Sigmoid colon (tissue), 7 donors: ENCODE results near the gene GJC2. TPM values are rescaled to one million over a fixed set of nuclear protein-coding genes. Genes with fewer than 3 reads are reported as not detected.

ENCODE experiments used
- DNase-seq: peaks from one replicate; pipeline ENCODE4 v3.0.0-alpha.2; 2019
- H3K27ac ChIP-seq, 4 donors: fragments of 200-600 bp; sonication (generic); one replicate each; pipeline ENCODE4 v1.5.1; 2016 to 2019; ENCODE audit warnings: mild to moderate bottlenecking in 1 of 4
- H3K27me3 ChIP-seq, 3 donors: fragments of 200-600 bp; sonication (generic); one replicate each; pipeline ENCODE4 v1.5.1; 2019; ENCODE audit warnings: mild to moderate bottlenecking in 1 of 3
- H3K36me3 ChIP-seq, 4 donors: fragments of 200-600 bp; sonication (generic); one replicate each; pipeline ENCODE4 v1.5.1; 2016 to 2019
- H3K4me1 ChIP-seq, 4 donors: fragments of 200-600 bp; sonication (generic); one replicate each; pipeline ENCODE4 v1.5.1; 2017 to 2019
- H3K4me3 ChIP-seq, 4 donors: fragments of 200-600 bp; sonication (generic); one replicate each; pipeline ENCODE4 v1.5.1; 2017 to 2019; ENCODE audit warnings: mild to moderate bottlenecking in 2 of 4, moderate library complexity in 1 of 4
- H3K9me3 ChIP-seq, 4 donors: fragments of 200-600 bp in 3 of 4; sonication (generic) in 3 of 4; one replicate each; pipeline versions ENCODE4 v1.5.1 to v1.6.1; 2013 to 2019
- CTCF ChIP-seq, 4 experiments: fragments of 450-650 bp in 3 of 4; fragments of 200-600 bp in 1 of 4; IDR thresholded peaks; one replicate each; pipeline ENCODE4 v1.5.1; 2016 to 2019; ENCODE audit warnings: antibody characterized with exemption in 4 of 4, mild to moderate bottlenecking in 3 of 4, moderate library complexity in 2 of 4
- EP300 ChIP-seq, 4 donors: sonication (generic); formaldehyde crosslinking; IDR thresholded peaks; one replicate each; pipeline ENCODE4 v1.6.1; 2017; ENCODE audit warnings: antibody characterized with exemption in 4 of 4
- POLR2A ChIP-seq, 2 donors: fragments of 450-650 bp; IDR thresholded peaks; one replicate each; pipeline ENCODE4 v1.6.1; 2016; ENCODE audit warnings: antibody characterized with exemption in 2 of 2, mild to moderate bottlenecking in 2 of 2, moderate library complexity in 2 of 2
- POLR2AphosphoS5 ChIP-seq, 4 donors: sonication (generic); formaldehyde crosslinking; IDR thresholded peaks; one replicate each; pipeline ENCODE4 v1.6.1; 2017; ENCODE audit warnings: antibody characterized with exemption in 4 of 4
- WGBS, 2 donors: extraction: QIAGEN DNeasy Blood & Tissue Kit; methylation state at CpG; one replicate each; pipeline ENCODE4 v1.1.7; 2013; 5-methylcytosine and 5-hydroxymethylcytosine counted together
- intact Hi-C: fragments of 100-400 bp; cut with DNase I; formaldehyde crosslinking; loops from one replicate; pipeline ENCODE4 v1.15.1; 2023
- polyA plus RNA-seq, 3 donors: library from polyadenylated mRNA; stranded (reverse); fragments of 200-250 nt; gene quantifications; one replicate each; pipeline ENCODE4 v1.2.3, GENCODE V29; 2013
- total RNA-seq, 4 donors: library from RNA; depleted of rRNA; stranded (reverse); fragments of >200 nt; gene quantifications; one replicate each; pipeline ENCODE4 v1.1.0, GENCODE V29; 2016
- donor health status: healthy with polysubstance abuse.
- donor health status: Bipolar disorder and iron deficiency.
- donor health status: healthy.

GJC2 gene
- total and polyA plus RNA-seq, 7 donors = 0.60 to 6.4 (median 4.3) TPM; not detected in 1

- peaks cover 0 to 12% (median 5%) of the 10 kb centered on the region in 4 donors for H3K4me1 ChIP-seq
- no peak for DNase-seq
- TF ChIP-seq CTCF (IDR thresholded peaks at IDR 0.05) = no peak
- TF ChIP-seq POLR2A (IDR thresholded peaks at IDR 0.05) = no peak
- TF ChIP-seq POLR2AphosphoS5 (IDR thresholded peaks at IDR 0.05) = no peak
- no peak for TF ChIP-seq EP300 (IDR thresholded peaks at IDR 0.05)
Observed at GRCh38 chr1:228157729-228158126, 8.0 kb downstream of the GJC2 start.

GRCh38 chr1:228158151-228159007 lies 8.6 kb downstream of the GJC2 start:
- Histone ChIP-seq H3K27me3 (peaks cover 7 to 13% (median 8%) of the 10 kb centered on the region in 3 donors), H3K27ac (no peak overlapping the region), H3K9me3 (no peaks in the 10 kb centered on the region), H3K36me3 (no peaks in the 10 kb centered on the region), H3K4me1 (peaks cover 0 to 19% (median 11%) of the 10 kb centered on the region in 4 donors), H3K4me3 (no peak overlapping the region)
- intact Hi-C loops = no loop called here
- DNase-seq = no peak
- TF ChIP-seq POLR2AphosphoS5 (IDR thresholded peaks at IDR 0.05) (no peak), CTCF (IDR thresholded peaks at IDR 0.05) (no peak), EP300 (IDR thresholded peaks at IDR 0.05) (no peak)
- WGBS, 2 donors = 56 to 74% methylated on average over 98 of the region's 98 CpGs

More at GRCh38 chr1:228157729-228158126, 8.0 kb downstream of the GJC2 start:
- no peak overlapping the region for H3K4me3 ChIP-seq
- 70 to 78% methylated on average over 43 of the region's 43 CpGs for WGBS, 2 donors
- no peak overlapping the region for H3K27ac ChIP-seq
- H3K9me3 ChIP-seq = no peaks in the 10 kb centered on the region
- peaks cover 2 to 7% (median 4%) of the 10 kb centered on the region in 3 donors for H3K27me3 ChIP-seq
- intact Hi-C loops = no loop called here
- no peaks in the 10 kb centered on the region for H3K36me3 ChIP-seq

- intact Hi-C loops = no loop called here
- no peaks in the 10 kb centered on the region for H3K36me3 ChIP-seq
- 83 to 88% methylated on average over 14 of the region's 14 CpGs for WGBS, 2 donors
- H3K4me1 ChIP-seq = peaks cover 0 to 19% (median 12%) of the 10 kb centered on the region in 4 donors
- no peak for TF ChIP-seq CTCF (IDR thresholded peaks at IDR 0.05)
- no peak for TF ChIP-seq POLR2A (IDR thresholded peaks at IDR 0.05)
- no peak for TF ChIP-seq EP300 (IDR thresholded peaks at IDR 0.05)
- TF ChIP-seq POLR2AphosphoS5 (IDR thresholded peaks at IDR 0.05) = no peak
- no peak overlapping the region for H3K27ac ChIP-seq
- no peaks in the 10 kb centered on the region for H3K9me3 ChIP-seq
- H3K4me3 ChIP-seq = no peak overlapping the region
- DNase-seq = no peak
- peaks cover 7 to 21% (median 10%) of the 10 kb centered on the region in 3 donors for H3K27me3 ChIP-seq
Observed at GRCh38 chr1:228159008-228159665, 9.4 kb downstream of the GJC2 start.

- no peaks in the 10 kb centered on the region for H3K36me3 ChIP-seq
- H3K9me3 ChIP-seq = no peaks in the 10 kb centered on the region
- no peak overlapping the region for H3K27ac ChIP-seq
- intact Hi-C loops = loop anchor here (10.0 kb wide), 1 partner anchor 275 kb away; no protein-coding TSS in a partner anchor
- peaks cover 7 to 23% (median 10%) of the 10 kb centered on the region in 3 donors for H3K27me3 ChIP-seq
- WGBS, 2 donors = 81 to 85% methylated on average over 15 of the region's 15 CpGs
- DNase-seq = no peak
- no peak overlapping the region for H3K4me3 ChIP-seq
- no peak for TF ChIP-seq EP300 (IDR thresholded peaks at IDR 0.05)
- TF ChIP-seq POLR2AphosphoS5 (IDR thresholded peaks at IDR 0.05) = no peak
- no peak for TF ChIP-seq CTCF (IDR thresholded peaks at IDR 0.05)
- TF ChIP-seq POLR2A (IDR thresholded peaks at IDR 0.05) = no peak
- H3K4me1 ChIP-seq = peaks cover 0 to 27% (median 18%) of the 10 kb centered on the region in 4 donors
Observed at GRCh38 chr1:228160201-228160761, 10.6 kb downstream of the GJC2 start.
